Measurements from ENCODE around the gene CDY1.
"Not testable (repeated sequence)": the region's sequence is repeated elsewhere in the genome, so short reads cannot be mapped to it uniquely, and the experiment has no call there.

The CDY1 gene

DNA sequence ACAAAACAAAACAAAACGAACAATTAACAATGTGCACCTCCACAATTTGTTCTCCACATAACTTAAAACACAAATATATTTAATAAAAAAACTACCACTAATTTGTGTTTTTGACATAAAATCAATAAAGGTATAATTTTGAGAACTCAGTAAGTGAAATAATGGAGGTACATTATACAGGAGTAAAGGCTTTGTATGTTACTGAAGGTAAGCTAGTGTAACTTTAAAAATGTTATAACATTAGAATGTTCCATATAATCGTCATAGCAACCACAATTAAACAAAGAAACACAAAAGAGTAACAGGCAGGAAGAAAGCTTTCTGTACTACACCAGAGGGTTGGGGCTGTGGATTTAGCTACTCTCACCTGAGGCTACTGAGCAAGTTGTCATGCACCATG lies at the start of gene CDY1:
Gene CDY1 (plus strand): TSS at position 301 of the 400 bp plus-strand sequence. CDS start 326 bp downstream, outside the sequence.
- not testable (repeated sequence) for H3K4me1 ChIP-seq (ENCODE audit: control insufficient read depth, insufficient read depth, low read length, unreplicated experiment); H3K4me3 ChIP-seq (ENCODE audit: low read depth, low read length); H3K27ac ChIP-seq (ENCODE audit: low read depth, low read length); H2AFZ ChIP-seq (ENCODE audit: low read length, unreplicated experiment); H3K79me2 ChIP-seq (ENCODE audit: control insufficient read depth, insufficient read depth, low read length, unreplicated experiment); H3K36me3 ChIP-seq (ENCODE audit: insufficient read depth, low read length); H3K27me3 ChIP-seq (ENCODE audit: insufficient read depth, low read length)

GRCh38 chrY:25593336-25593735 lies 28.6 kb upstream of the CDY1 start:
- H3K27ac ChIP-seq (ENCODE audit: low read depth, low read length); H3K79me2 ChIP-seq (ENCODE audit: control insufficient read depth, insufficient read depth, low read length, unreplicated experiment); H2AFZ ChIP-seq (ENCODE audit: low read length, unreplicated experiment); H3K27me3 ChIP-seq (ENCODE audit: insufficient read depth, low read length); H3K4me3 ChIP-seq (ENCODE audit: low read depth, low read length); H3K4me1 ChIP-seq (ENCODE audit: control insufficient read depth, insufficient read depth, low read length, unreplicated experiment); H3K36me3 ChIP-seq (ENCODE audit: insufficient read depth, low read length): not testable (repeated sequence)

DNA sequence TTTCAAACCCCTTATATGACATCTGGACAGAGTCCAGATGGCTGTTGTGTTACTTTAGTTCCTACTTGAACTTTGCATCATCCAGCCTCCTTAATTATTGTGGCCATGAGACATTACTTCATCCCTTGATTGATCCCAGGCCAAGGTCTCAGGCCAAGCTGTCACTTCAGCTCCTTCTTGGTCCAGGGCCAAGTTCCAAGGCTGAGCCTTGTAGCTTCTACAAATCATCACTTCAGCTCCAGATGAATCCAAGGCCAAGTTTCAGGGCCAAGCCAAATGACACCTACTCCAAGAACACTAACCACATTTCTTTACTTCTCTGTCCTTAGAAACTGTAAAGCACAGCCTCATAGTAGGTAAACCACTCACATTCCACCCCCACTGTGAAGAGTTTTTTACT lies 1.7 kb upstream of the CDY1 start:
- not testable (repeated sequence) for H3K27ac ChIP-seq (ENCODE audit: low read depth, low read length); H3K36me3 ChIP-seq (ENCODE audit: insufficient read depth, low read length); H3K4me3 ChIP-seq (ENCODE audit: low read depth, low read length); H3K27me3 ChIP-seq (ENCODE audit: insufficient read depth, low read length); H2AFZ ChIP-seq (ENCODE audit: low read length, unreplicated experiment); H3K4me1 ChIP-seq (ENCODE audit: control insufficient read depth, insufficient read depth, low read length, unreplicated experiment); H3K79me2 ChIP-seq (ENCODE audit: control insufficient read depth, insufficient read depth, low read length, unreplicated experiment)

- not testable (repeated sequence) for H3K4me3 ChIP-seq (ENCODE audit: low read depth, low read length); H3K36me3 ChIP-seq (ENCODE audit: insufficient read depth, low read length); H3K27ac ChIP-seq (ENCODE audit: low read depth, low read length); H3K79me2 ChIP-seq (ENCODE audit: control insufficient read depth, insufficient read depth, low read length, unreplicated experiment); H3K4me1 ChIP-seq (ENCODE audit: control insufficient read depth, insufficient read depth, low read length, unreplicated experiment); H2AFZ ChIP-seq (ENCODE audit: low read length, unreplicated experiment); H3K27me3 ChIP-seq (ENCODE audit: insufficient read depth, low read length)
Measured at GRCh38 chrY:25626524-25626923, 4.6 kb downstream of the CDY1 start.

DNA sequence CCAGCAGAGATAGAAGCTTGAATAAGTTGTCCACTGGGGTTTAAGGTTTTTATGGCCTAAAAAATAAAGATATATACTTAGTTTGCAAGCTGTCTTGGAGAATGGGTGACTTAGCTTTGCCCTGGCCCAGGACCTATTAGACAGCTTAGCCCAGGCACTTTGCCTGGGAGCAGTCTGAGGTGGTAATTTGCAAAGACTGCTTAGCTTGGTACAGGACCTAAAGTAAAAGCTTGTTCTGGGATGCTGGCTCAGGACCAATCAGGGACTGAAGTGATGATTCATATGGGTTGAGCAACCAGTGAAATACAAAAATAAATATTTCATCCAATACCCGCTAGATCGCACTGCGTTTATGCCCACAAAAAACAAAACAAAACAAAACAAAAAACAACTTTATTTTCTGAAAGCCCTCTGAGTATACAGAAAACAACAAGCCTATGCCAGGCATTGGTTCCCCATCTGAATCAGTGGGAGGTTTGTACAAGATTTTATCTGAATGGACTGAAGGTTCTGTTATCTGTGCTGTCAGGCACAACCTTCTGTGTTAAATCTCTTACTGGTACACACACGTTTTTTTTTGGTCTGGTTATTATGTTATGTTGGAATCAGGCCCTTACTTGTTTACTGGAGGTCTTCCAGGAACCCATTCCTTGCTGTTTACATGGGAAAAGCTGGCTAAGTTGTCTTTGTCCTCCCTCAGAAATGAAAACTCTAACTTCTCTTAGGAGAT lies 8.6 kb downstream of the CDY1 start:
- H3K79me2 ChIP-seq (ENCODE audit: control insufficient read depth, insufficient read depth, low read length, unreplicated experiment); H2AFZ ChIP-seq (ENCODE audit: low read length, unreplicated experiment); H3K36me3 ChIP-seq (ENCODE audit: insufficient read depth, low read length); H3K27ac ChIP-seq (ENCODE audit: low read depth, low read length); H3K4me3 ChIP-seq (ENCODE audit: low read depth, low read length); H3K27me3 ChIP-seq (ENCODE audit: insufficient read depth, low read length); H3K4me1 ChIP-seq (ENCODE audit: control insufficient read depth, insufficient read depth, low read length, unreplicated experiment): not testable (repeated sequence)

DNA sequence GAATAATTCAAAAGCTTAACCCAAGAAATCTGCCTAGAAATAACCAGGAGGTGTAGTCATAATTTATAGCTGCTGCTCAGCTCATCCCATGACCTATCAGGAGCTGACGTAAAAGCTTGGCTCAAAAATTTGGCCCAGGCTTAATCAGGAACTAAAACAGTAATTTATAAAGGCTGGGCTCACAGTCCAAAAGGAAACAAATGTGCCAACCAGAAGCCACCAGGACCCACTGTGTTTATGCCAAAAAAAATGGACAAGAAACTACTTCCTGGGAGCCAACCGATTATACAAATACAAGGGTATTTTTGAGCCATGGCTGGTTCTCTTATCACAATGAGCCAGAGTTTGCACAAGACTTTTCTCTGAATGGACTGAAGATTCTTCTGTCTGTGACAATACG lies 17.9 kb downstream of the CDY1 start:
- H3K79me2 ChIP-seq (ENCODE audit: control insufficient read depth, insufficient read depth, low read length, unreplicated experiment); H3K4me3 ChIP-seq (ENCODE audit: low read depth, low read length); H3K36me3 ChIP-seq (ENCODE audit: insufficient read depth, low read length); H3K27me3 ChIP-seq (ENCODE audit: insufficient read depth, low read length); H3K27ac ChIP-seq (ENCODE audit: low read depth, low read length); H2AFZ ChIP-seq (ENCODE audit: low read length, unreplicated experiment); H3K4me1 ChIP-seq (ENCODE audit: control insufficient read depth, insufficient read depth, low read length, unreplicated experiment): not testable (repeated sequence)

- H3K36me3 ChIP-seq (ENCODE audit: insufficient read depth, low read length); H2AFZ ChIP-seq (ENCODE audit: low read length, unreplicated experiment); H3K27me3 ChIP-seq (ENCODE audit: insufficient read depth, low read length); H3K4me1 ChIP-seq (ENCODE audit: control insufficient read depth, insufficient read depth, low read length, unreplicated experiment); H3K79me2 ChIP-seq (ENCODE audit: control insufficient read depth, insufficient read depth, low read length, unreplicated experiment); H3K27ac ChIP-seq (ENCODE audit: low read depth, low read length); H3K4me3 ChIP-seq (ENCODE audit: low read depth, low read length): not testable (repeated sequence)
Measured at GRCh38 chrY:25643024-25643915, 21.4 kb downstream of the CDY1 start.

All from ACC112 (cell line).